GM08714 (cell line): ENCODE measurements around the gene TNC.
"Not testable (repeated sequence)": the region's sequence is repeated elsewhere in the genome, so short reads cannot be mapped to it uniquely, and the experiment has no call there.

Source experiments
- H3K4me3 ChIP-seq: fragments of 200-500 bp; sonication (Bioruptor generic); 2 replicates; pipeline ENCODE4 v1.5.1; 2014; ENCODE audit warnings: mild to moderate bottlenecking, low read length, inconsistent platforms
- ZNF274 ChIP-seq: IDR thresholded peaks from 2 replicates; pipeline ENCODE4 v1.6.1; 2012; ENCODE audit warnings: mild to moderate bottlenecking, low read depth, low read length

TNC gene

DNA sequence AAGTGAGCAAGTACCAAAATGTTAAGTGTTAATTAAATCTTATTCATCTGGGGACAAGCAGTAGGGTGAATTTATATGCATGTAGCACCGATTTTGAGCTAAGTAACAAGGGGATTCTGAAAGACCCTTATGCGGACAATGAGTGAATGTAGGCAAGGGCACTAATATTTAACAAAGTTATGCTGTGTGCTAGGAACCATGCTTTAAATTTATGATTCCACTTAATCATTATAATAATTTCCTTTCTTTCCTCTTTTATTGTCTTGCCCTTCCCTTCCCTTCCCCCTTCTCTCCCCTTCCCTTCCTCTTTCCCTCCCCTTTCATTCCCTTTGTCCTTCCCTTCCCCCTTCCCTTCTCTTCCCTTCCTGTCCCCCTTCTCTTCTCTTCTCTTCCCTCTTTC lies 25.7 kb upstream of the TNC start:
- no peak overlapping the region for H3K4me3 ChIP-seq
- no peak for TF ChIP-seq ZNF274

DNA sequence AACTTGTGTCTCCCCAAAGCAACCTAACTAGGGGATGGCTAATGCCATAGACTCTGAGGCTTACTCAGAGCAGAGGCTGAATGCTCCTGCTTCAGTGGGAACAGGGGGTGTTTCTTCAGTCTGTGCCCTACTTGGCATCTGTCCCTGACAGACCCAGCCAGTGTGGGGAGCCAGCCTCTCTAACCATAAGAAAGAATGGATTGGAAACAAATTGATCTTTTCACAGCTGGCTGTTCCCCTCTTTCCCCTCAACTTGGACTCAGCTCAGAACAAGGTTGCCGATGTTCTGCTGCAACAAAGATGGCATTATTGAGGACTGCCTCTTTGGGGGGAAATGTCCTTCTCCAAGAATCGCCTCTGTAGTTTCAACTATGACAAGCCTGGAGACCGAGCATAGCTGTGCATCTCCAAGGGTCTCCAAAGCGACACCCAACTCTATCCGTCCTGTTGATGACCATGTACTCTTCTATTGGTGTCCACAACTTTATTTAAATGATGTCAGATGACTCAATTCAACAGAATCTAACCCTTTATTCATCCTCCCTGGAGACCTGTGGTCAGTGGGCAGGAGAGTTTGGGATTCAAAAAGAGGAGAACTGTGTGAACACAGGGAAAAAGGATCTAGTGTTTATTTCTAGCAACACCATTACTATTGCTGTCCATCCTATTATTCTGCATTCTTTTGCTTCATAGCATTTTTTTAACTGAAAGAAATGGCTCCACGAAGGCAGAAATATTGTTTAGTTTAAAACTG lies 24.7 kb upstream of the TNC start:
- H3K4me3 ChIP-seq, result no peak overlapping the region
- TF ChIP-seq ZNF274, result no peak

DNA sequence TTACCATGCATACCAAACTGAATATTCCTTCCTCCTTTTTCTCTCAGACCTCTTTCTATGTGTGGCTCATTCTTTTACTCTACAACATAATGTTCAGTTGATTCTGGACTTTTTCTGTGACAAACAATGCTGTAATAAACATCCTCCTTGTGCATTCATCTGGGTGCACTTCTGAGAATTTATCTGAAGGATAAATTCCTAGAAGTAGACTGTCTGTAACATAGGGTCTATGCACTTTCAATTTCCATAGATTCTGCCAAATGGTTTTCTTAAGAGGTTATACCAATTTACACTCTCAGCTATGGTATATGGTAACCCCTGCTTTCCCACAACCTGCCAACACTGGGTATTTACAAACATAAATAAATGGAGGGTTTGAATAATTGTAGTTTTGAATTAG lies 24.1 kb upstream of the TNC start:
- no peak for TF ChIP-seq ZNF274
- no peak overlapping the region for H3K4me3 ChIP-seq

DNA sequence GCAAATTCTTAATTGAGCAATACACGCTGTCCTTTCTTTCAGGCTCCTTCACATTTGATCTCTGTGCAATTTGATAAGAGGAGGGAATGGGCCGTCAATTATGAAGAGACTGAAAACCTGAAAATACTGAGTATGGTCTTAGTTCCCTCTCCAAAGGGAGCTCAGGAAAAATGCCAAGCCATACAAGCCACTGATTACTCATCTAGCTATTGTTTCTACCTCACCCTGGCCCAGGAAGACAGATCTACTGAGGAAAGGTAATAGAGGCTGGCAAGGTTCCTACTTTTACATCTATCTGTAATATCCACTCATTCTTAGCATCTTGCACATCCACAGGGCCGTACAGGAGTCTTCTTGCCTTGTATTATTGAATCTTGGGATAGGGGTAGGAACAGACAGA lies 23.7 kb upstream of the TNC start:
- TF ChIP-seq ZNF274, result no peak

DNA sequence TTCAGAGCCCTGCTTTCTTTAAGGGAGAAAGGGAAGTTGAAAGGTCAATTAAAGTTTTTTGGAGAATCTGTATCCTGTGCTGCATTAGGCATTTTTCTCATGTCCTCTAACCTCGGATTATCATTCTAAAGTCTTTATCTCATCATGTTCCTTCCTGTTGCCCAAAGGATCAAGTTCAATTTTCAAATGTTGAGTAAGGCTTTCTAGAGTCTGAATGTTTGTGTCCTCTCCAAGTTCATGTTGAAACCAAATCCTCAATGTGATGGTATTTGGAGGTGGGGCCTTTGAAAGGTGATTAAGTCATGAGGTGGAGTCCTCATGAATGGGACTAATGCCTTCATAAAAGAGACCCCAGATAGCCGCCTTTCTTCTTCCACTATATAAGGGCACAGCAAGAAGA lies 20.2 kb upstream of the TNC start:
- TF ChIP-seq ZNF274, result no peak
- no peak overlapping the region for H3K4me3 ChIP-seq

More for the DNA sequence above, 23.7 kb upstream of the TNC start:
- H3K4me3 ChIP-seq, result no peak overlapping the region

DNA sequence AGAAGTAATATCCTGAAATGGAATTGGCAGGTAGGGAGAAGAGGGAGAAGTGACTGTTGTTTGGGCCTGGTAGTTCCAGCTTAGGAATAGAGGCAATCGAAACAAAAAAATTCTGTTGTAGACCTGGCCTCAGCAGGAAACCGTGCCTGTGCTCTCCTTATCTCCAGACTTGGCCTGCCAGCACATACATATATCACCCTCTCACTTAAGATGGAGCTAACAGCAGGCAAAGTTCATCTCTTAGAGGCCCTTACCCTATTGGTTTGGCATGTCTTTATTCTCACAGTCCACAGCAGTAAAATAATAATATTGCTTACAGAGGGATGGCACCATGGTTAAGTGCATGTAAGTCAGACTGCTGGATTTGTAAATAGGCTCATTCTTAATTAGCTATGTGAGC lies 19.6 kb upstream of the TNC start:
- no peak for TF ChIP-seq ZNF274
- no peak overlapping the region for H3K4me3 ChIP-seq

DNA sequence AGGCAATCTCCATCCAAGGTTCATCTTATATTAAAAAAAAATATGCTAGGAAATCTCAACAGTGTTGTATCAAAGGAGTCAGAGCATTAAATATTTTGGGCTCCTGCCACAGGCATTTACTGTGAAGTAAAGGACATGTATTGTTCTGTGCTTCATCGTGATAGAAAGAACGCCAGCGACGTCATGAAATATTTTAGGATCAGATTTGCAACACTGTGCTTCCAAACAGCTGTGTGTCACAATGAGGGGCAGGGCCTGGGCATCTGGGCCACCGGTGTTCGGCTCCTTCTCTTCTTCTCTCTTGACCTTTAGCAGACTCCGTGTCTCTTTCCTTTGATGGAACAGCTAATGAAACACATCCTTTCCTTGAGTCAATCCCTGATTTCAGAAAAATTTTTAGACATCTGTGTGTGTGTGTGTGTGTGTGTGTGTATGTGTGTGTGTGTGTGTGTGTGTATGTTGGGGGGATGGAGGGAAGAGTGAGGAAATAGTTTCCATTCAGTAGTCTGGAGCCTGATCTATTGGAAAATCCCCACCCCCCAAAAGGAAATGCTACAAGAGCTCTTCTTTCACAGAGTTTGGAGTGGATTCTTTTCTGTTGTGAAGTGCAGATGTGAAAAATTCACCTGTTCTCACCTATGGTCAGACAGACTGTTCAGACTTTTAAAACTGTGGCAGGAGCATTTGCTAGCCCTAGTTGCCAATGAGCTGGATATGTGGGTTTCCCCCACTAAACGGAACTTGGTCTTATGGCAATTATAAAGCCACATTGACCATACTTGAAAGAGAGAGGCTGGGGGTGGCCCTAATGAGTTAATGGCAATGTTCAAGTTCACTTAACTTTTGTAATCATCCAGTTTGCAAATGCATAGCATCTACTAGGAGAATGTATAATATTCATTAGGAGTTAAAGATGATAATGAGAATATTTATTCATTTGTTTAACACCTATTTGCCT lies 18.1 kb upstream of the TNC start:
- H3K4me3 ChIP-seq, result no peak overlapping the region
- TF ChIP-seq ZNF274, result no peak

DNA sequence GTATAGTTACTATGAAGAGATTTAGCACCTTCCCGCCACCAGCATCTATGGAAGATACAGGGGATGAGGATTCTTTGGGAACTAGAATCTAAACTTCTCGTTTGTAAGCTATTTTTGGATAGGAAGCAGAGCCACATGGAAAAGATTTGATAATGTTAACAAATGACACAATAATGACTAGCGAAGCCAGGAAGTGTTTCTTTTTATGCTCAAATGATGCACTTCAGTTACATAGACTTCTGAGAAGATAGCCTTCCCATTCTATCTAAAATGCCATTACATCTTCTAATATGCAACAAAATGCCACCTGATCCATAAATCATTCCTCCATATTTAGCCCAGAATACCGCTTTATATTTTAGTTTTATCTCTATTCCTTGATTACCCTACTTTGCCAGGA lies 17.0 kb upstream of the TNC start:
- no peak for TF ChIP-seq ZNF274
- no peak overlapping the region for H3K4me3 ChIP-seq

DNA sequence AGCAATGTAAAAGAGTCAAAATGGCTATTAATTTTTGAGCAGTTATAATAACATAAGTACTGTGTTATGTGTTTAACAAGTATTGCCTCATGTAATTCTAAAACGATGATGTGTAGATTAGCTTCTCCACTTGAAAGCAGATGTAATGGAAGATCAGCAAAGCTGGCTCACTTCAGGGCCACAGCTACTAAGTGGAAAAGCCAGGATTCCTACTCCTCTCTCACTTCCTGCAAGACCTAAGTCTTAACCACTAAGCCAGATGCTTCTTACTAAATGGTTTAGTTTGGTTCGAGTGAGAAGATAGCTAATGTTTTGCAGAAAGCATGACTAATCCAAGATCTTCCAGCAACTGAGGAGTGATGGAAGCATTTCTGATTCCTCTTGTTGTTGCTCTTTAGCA lies 15.7 kb upstream of the TNC start:
- no peak overlapping the region for H3K4me3 ChIP-seq
- no peak for TF ChIP-seq ZNF274

DNA sequence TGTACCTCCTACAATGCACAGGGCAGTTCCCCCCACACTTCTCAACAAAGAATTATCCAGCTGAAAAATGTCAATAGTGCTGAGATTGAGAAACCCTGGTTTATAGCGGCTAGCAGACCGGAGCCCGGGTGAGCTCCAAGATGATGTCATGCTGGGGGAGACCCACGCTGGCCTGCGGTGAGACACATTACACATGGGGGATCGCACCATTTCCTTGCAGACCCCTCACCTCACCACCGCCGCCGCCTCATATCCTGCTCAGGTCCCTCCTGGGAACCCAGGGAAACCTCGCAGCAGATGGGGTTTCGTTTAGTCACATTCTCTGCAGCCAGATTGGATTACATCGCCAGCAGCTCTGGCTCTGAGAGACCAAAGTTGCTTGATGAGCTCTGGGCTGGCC lies 14.7 kb upstream of the TNC start:
- no peak for TF ChIP-seq ZNF274
- H3K4me3 ChIP-seq, result no peak overlapping the region

DNA sequence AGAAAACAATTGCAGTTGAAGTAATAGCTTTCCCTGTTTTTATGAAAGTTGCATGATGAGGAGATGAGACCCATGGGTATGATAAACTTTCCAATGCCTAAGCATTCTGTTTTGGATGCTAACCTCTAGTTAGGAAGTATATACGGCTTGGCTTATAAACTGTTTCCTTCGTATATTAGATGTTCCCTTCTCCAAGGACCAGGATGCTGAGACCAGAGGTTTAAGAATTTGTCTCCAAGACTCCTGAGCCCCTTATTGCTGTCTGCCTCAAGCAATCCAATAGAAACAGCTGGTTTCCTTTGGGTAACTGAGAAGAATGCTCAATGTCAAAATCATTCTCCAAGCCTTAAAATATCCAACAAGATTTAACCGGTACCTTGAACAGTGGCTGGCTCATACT lies 12.2 kb upstream of the TNC start:
- TF ChIP-seq ZNF274, result no peak
- no peak overlapping the region for H3K4me3 ChIP-seq

DNA sequence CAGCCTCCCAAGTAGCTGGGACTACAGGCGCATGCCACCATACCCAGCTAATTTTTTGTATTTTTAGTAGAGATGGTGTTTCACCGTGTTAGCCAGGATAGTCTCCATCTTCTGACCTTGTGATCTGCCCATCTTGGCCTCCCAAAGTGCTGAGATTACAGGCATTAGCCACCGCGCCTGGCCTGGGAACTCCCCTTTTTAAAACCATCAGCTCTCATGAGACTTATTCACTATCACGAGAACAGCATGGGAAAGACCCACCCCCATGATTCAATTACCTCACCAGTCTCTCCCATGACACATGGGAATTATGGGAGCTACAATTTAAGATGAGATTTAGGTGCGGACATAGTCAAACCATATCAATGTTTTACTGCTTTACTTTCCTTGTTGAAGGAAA lies 10.8 kb upstream of the TNC start:
- H3K4me3 ChIP-seq, result not testable (repeated sequence)

DNA sequence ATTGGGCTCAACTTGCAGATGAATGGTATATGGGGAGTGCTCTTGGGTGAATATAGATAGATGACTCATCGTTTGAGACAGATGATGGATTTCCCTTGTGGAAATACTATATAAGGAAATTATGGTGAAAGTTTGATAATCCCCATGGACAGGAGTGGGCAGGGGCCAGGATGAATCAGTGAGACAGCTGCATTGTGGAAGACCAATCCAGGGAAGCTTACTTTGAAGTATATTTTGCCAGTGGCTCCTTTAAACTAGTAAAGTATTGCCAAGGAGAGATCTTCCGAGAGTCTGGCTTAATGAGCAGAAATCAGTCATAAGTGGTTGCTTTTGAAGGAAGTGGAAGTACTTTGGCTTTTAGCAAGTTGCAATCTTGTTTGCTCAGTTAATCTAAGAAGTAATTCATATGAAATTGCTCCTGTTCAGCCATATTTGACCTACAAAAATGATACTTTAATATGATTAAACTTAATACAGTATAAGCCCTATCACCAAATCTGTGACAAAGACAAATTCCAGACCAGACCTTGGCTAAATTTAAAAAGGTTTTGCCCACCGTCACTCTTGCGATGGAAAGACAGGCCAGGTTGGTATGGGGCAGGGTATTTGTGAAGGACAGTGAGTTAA lies 9.3 kb upstream of the TNC start:
- no peak overlapping the region for H3K4me3 ChIP-seq
- no peak for TF ChIP-seq ZNF274

DNA sequence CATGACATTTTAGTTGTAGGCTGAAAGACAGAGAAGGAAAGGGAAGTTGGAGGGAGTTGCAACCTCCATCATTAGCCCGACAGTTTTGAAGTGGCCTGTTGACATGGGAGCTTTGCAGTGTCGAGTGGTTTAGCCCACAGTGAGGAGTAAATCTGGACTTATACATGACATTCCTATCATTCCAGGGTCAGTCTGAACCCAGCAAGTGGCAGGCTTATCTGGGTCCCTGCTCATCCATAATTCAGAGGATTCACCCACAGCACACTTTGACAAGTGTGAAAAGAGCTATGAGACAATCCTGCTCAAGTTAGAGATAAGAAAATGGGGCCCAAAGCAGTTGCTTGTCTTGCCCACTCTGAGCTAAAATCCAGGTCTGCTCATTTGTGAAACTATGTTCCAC lies 8.4 kb upstream of the TNC start:
- H3K4me3 ChIP-seq, result no peak overlapping the region
- no peak for TF ChIP-seq ZNF274

DNA sequence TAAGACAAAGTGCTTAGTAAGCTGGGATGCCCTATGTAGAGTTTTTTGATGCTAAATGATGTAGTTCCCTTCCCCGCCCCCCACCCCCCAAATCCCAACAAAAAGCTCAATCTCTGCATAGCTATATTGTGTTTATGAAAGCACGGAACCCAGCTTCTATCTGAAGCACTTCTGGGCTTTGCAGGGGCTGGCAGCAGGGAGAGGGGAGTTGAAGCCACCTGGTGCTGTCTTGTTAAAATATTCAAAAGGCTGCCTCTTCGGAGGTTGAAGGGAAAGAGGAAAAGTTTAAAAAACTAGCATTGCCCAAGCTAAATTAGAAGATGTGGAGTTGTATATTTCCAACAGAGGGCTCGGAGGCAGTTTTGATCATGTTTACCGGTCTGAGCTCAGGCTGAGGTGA lies 5.0 kb upstream of the TNC start:
- H3K4me3 ChIP-seq, result no peak overlapping the region
- no peak for TF ChIP-seq ZNF274
